ENCODE results near the gene PCSK1N.
"Not testable (repeated sequence)": the region's sequence is repeated elsewhere in the genome, so short reads cannot be mapped to it uniquely, and the experiment has no call there.

PCSK1N gene

GRCh38 chrX:48835524-48836329 is at the start of gene PCSK1N:
Gene PCSK1N, minus strand, starts transcription at chrX:48835610. Its CDS starts 78 bp downstream, at chrX:48835532.
- DNase-seq = peak; percentile 69 to 84

- peak; percentile 8 to 36 for DNase-seq
Observed at GRCh38 chrX:48883729-48884128, 48.3 kb upstream of the PCSK1N start.

DNA sequence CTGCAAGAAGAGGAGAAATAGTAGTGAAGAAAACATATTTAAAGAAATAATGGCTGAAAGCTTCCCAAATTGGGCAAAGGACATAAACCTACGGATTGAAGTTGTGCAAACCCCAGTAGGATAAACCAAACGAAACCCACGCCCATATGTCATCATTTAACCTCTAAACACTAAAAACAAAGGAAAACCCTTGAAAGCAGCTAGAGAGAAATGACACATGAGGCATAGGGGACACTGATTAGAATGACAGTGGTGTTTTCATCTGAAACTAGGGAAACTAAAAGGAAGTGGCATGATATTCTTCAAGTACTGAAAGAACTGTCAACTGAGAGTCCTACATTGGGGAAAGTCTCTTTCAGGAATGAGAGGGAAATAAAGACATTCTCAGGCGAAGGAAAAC is 41.5 kb upstream of the PCSK1N start:
- DNase-seq = not testable (repeated sequence)

- DNase-seq = not testable (repeated sequence)
Observed at GRCh38 chrX:48872017-48872416, 36.6 kb upstream of the PCSK1N start.

DNA sequence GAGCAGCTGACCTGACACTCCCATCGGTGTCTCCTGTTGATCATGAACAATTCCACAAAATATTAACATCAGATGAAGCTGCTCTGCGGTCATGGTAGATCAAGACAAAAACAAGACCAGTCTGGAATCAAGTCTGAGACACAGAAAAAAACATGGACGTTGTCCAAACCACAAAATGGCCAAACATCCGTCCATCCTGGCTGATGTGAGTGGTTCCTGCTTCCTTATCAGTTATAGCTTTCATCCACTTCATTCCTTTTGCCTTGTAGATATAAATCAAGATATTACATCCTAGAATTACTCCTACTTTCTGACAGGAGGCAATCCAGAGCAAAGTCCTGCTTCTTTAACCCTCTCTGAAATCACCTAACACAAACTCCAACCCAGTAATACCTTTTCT is 28.8 kb upstream of the PCSK1N start:
- no peak for DNase-seq

DNA sequence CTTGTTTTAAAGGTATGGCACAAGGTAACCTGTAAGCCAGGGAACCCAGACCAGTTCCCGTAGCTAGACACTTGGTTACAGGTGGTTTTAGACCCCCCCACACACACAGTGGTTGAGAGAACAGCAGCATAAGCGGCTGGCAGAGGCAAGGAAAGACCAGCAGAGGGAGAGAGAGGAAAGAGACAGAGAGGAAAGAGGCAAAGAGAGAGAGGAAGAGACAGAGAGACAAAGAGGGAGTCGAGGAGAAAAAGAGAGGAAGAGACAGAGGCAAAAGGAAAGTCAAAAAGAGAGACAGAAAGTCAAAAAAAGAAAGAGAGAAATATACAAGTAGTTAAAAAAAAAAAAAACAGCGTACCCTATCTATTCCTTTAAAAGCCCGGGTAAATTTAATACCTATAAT is 19.5 kb upstream of the PCSK1N start:
- DNase-seq = peak in 1 of 2 experiments; percentile 11

DNA sequence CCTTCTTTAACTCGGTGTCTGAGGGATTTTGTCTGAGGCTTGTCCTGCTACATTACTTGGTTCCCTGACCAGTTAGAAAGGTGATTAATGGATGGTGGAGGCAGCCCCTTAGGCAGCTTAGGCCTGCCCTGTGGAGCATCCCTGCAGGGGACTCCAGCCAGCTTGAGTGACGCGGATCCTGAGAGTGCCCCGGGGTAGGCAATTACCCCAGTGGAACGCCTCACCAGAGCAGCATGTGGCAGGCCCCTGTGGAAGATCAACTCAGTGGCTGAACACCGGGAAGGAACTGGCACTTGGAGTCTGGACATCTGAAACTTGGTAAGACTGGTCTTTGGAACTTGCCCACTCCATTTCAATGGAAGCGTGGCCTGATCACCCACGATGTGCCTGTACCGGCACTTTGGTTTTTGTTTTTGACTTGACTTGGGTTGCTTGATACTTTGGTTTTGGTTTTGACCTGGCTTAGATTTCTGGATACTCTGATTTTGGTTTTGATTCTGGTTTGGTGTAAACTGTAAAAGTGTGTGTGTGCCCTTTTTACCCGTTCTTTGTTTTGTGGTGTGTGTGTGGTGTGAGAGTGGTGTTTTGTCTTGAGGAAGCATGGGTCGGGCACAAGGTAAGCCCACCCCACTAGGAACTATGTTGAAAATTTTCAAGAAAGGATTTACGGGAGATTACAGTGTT is 18.9 kb upstream of the PCSK1N start:
- not testable (repeated sequence) for DNase-seq

- DNase-seq = not testable (repeated sequence)
Observed at GRCh38 chrX:48853494-48853893, 18.1 kb upstream of the PCSK1N start.

DNA sequence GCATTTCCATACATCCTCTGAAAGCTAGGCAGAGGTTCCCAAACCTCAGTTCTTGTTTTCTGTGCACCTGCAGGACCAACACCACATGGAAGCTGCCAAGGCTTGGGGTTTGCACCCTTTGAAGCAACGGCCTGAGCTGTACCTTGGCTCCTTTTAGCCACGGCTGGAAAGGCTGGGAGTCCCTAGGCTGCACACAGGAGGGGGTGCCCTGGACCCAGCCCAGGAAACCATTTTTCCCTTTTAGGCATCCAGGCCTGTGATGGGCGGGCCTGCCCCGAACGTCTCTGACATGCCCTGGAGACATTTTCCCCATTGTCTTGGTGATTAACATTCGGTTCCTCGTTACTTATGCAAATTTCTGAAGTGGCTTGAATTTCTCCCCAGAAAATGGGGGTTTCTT is 17.4 kb upstream of the PCSK1N start:
- DNase-seq = no peak

DNA sequence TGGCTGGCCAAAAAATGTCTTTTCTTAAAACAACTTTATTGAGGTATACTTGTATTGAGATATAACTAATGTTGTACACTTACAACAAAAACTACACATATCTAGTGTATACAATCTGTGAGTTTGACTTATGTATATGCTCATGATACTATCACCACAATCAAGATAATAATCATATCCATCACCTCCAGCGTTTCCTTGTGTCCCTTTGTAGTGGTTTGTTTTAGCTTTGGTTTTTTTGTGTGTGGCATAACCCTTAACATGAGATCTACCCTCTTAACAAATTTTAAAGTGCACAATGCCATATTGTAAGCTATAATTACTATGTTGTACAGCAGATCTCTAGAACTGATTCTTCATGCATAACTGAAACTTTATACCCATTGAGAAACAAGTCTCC is 13.4 kb upstream of the PCSK1N start:
- DNase-seq = no peak

- no peak for DNase-seq
Observed at GRCh38 chrX:48839686-48840085, 4.3 kb upstream of the PCSK1N start.

- peak in 1 of 2 experiments; percentile 33 for DNase-seq
Observed at GRCh38 chrX:48834383-48834709, 1.1 kb downstream of the PCSK1N start.

- DNase-seq = peak in 1 of 2 experiments; percentile 16
Observed at GRCh38 chrX:48833542-48834138, 1.8 kb downstream of the PCSK1N start.

- DNase-seq = no peak
Observed at GRCh38 chrX:48831909-48832291, 3.5 kb downstream of the PCSK1N start.

- no peak for DNase-seq
Observed at GRCh38 chrX:48831136-48831908, 4.1 kb downstream of the PCSK1N start.

DNA sequence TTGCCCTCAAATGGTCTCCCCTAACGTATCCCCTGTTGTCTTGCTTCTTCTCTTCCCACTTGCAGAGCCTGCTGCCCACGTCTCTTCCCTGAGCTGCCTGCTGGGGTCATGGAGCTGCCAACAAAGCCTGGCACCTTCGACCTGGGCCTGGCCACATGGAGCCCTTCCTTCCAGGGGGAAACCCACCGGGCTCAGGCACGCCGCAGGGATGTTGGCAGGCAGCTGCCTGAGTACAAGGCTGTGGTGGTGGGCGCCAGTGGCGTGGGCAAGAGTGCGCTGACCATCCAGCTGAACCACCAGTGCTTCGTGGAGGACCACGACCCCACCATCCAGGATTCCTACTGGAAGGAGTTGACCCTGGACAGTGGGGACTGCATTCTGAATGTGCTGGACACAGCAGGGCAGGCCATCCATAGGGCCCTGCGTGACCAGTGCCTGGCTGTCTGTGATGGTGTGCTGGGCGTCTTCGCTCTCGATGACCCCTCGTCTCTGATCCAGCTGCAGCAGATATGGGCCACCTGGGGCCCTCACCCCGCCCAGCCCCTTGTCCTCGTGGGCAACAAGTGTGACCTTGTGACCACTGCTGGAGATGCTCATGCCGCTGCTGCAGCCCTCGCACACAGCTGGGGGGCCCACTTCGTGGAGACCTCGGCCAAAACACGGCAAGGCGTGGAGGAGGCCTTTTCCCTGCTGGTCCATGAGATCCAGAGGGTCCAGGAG is 6.2 kb downstream of the PCSK1N start:
- no peak for DNase-seq

- DNase-seq = no peak
Observed at GRCh38 chrX:48827654-48827968, 7.8 kb downstream of the PCSK1N start.

- DNase-seq = no peak
Observed at GRCh38 chrX:48826876-48827653, 8.3 kb downstream of the PCSK1N start.

DNA sequence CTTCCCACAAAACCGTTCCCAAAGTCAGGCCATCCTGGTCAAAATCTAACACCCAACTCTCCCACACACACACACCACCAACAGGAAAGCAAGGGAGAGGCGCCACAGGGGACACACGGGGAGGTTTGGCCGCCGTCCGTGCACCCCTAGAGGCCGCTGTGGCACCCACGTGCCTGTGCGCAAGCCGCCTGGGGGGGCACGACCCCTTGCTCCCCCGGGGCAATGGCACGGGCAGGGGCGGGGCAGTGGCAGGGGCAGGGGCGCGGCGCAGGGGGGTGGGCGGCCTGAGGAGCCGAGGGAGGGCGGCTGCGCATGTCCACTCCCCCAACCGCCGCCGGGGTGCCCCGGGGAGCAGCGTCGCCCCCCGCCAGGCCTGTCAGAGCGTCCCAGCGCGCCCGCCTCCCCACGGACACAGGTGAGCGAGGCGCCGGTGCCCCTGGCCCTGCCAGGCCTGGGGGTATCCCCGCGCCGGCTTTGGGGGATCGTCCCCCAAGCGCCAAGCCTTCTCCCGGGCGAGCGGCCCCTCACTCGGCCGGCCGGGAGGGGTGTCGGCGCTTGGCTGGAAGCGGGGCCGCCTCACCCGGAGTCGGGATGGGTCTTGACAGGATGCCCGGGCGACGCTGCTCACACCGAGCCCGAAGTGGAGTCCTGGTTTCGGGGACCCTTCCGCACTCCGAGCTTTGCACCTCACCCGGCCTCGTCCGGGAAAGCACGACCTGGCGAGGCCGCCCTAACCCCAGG is 9.1 kb downstream of the PCSK1N start, which contains the start of gene ERAS:
Gene ERAS (plus strand): TSS at position 379 of the 741 bp plus-strand sequence. CDS start 2,611 bp downstream, outside the sequence.
- no peak for DNase-seq

DNA sequence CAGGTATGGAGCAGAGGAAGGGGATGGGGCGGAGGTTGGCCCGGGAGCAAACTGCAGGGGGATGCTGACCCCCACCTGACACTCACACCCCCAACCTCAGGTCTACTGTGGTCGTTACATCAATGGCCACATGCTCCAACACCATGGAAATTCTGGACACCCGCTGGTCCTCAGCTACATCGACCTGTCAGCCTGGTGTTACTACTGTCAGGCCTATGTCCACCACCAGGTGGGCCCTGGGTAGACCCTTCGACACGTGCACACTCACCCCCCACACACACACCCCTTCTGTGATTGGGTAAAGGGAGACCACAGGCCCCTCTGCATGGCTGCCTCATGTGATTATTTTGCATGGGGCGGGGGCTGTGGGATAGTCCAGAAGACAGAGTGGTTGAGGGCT is 11.3 kb downstream of the PCSK1N start:
- DNase-seq = no peak

- DNase-seq = no peak
Observed at GRCh38 chrX:48823053-48823452, 12.4 kb downstream of the PCSK1N start.

Measured in NCI-H524 (cell line).